ENCODE measurements around the gene KRI1.

Gene KRI1

GRCh38 chr19:10565567-10566407 is at the start of gene KRI1:
Gene KRI1, minus strand, starts transcription at chr19:10566010. Its CDS starts 11 bp downstream, at chr19:10565999.
- peak within 1 kb of the TSS; percentile 84 for H2AFZ ChIP-seq (ENCODE audit: low read length)
- TF ChIP-seq EZH2phosphoT487 (IDR thresholded peaks at IDR 0.05; ENCODE audit: low read length) (no peak), CTCF (IDR thresholded peaks at IDR 0.05; ENCODE audit: low read length) (no peak), EZH2 (optimal IDR thresholded peaks at IDR 0.05; ENCODE audit: low read depth, low read length) (no peak)
- peak within 1 kb of the TSS; percentile 95 for H3K4me3 ChIP-seq (ENCODE audit: low read length)
- peaks cover 28% of the 10 kb centered on the region for H3K79me2 ChIP-seq (ENCODE audit: low read length)
- peak within 1 kb of the TSS; percentile 67; the same call in 1 of the 2 replicates for H3K27ac ChIP-seq (ENCODE audit: low read length)
- peaks cover 20% of the 10 kb centered on the region for H3F3A ChIP-seq (ENCODE audit: insufficient read depth, low read length)
- 0 out of 2 replicates have a peak, but pooled peaks cover 5% of the 10 kb centered on the region for H4K20me1 ChIP-seq (ENCODE audit: insufficient read depth, low read length)
- H3K36me3 ChIP-seq (replicated peaks; ENCODE audit: insufficient read depth, low read length) = no peaks in the 10 kb centered on the region
- peak; percentile 98 for DNase-seq
- H3K9ac ChIP-seq (ENCODE audit: low read length) = peak within 1 kb of the TSS; percentile 92
- peak within 1 kb of the TSS; percentile 93 for H3K4me2 ChIP-seq (ENCODE audit: low read depth, low read length)
- no peaks in the 10 kb centered on the region for H3K9me2 ChIP-seq (replicated peaks; ENCODE audit: insufficient read depth, low read length)
- no peaks in the 10 kb centered on the region for H3K9me3 ChIP-seq (replicated peaks; ENCODE audit: insufficient read depth, low read length)
- H3K27me3 ChIP-seq (replicated peaks; ENCODE audit: insufficient read depth, low read length) = no peaks in the 10 kb centered on the region
- H3K4me1 ChIP-seq (ENCODE audit: low read length) = peaks cover 27% of the 10 kb centered on the region

GRCh38 chr19:10612499-10613119 is 46.8 kb upstream of the KRI1 start:
- TF ChIP-seq EZH2 (optimal IDR thresholded peaks at IDR 0.05; ENCODE audit: low read depth, low read length) = no peak
- TF ChIP-seq CTCF (IDR thresholded peaks at IDR 0.05; ENCODE audit: low read length) = no peak
- no peak for TF ChIP-seq EZH2phosphoT487 (IDR thresholded peaks at IDR 0.05; ENCODE audit: low read length)
- Histone ChIP-seq H3K79me2 (ENCODE audit: low read length) (no peaks in the 10 kb centered on the region), H3K27ac (ENCODE audit: low read length) (no peak overlapping the region)

GRCh38 chr19:10611907-10612306 is 46.1 kb upstream of the KRI1 start:
- Histone ChIP-seq H3K9me3 (replicated peaks; ENCODE audit: insufficient read depth, low read length) (no peaks in the 10 kb centered on the region), H3K9me2 (replicated peaks; ENCODE audit: insufficient read depth, low read length) (no peaks in the 10 kb centered on the region), H3K36me3 (replicated peaks; ENCODE audit: insufficient read depth, low read length) (no peaks in the 10 kb centered on the region), H4K20me1 (ENCODE audit: insufficient read depth, low read length) (no peaks in the 10 kb centered on the region), H3K4me3 (ENCODE audit: low read length) (no peak overlapping the region), H3K27me3 (replicated peaks; ENCODE audit: insufficient read depth, low read length) (no peaks in the 10 kb centered on the region), H3K79me2 (ENCODE audit: low read length) (no peaks in the 10 kb centered on the region), H3F3A (ENCODE audit: insufficient read depth, low read length) (no peaks in the 10 kb centered on the region), H3K4me2 (ENCODE audit: low read depth, low read length) (no peak overlapping the region), H3K27ac (ENCODE audit: low read length) (no peak overlapping the region), H3K4me1 (ENCODE audit: low read length) (no peaks in the 10 kb centered on the region), H3K9ac (ENCODE audit: low read length) (no peak overlapping the region), H2AFZ (ENCODE audit: low read length) (no peak overlapping the region)
- TF ChIP-seq EZH2 (optimal IDR thresholded peaks at IDR 0.05; ENCODE audit: low read depth, low read length) (no peak), CTCF (IDR thresholded peaks at IDR 0.05; ENCODE audit: low read length) (no peak), EZH2phosphoT487 (IDR thresholded peaks at IDR 0.05; ENCODE audit: low read length) (no peak)
- DNase-seq = no peak

More at GRCh38 chr19:10612499-10613119, 46.8 kb upstream of the KRI1 start:
- H3K27me3 ChIP-seq (replicated peaks; ENCODE audit: insufficient read depth, low read length) = no peaks in the 10 kb centered on the region
- no peak overlapping the region for H3K4me2 ChIP-seq (ENCODE audit: low read depth, low read length)
- no peak overlapping the region for H3K9ac ChIP-seq (ENCODE audit: low read length)
- no peaks in the 10 kb centered on the region for H3K4me1 ChIP-seq (ENCODE audit: low read length)
- no peaks in the 10 kb centered on the region for H4K20me1 ChIP-seq (ENCODE audit: insufficient read depth, low read length)
- H3K4me3 ChIP-seq (ENCODE audit: low read length) = no peak overlapping the region
- H3F3A ChIP-seq (ENCODE audit: insufficient read depth, low read length) = no peaks in the 10 kb centered on the region
- no peak for DNase-seq
- H2AFZ ChIP-seq (ENCODE audit: low read length) = no peak overlapping the region
- H3K9me3 ChIP-seq (replicated peaks; ENCODE audit: insufficient read depth, low read length) = no peaks in the 10 kb centered on the region
- no peaks in the 10 kb centered on the region for H3K36me3 ChIP-seq (replicated peaks; ENCODE audit: insufficient read depth, low read length)
- no peaks in the 10 kb centered on the region for H3K9me2 ChIP-seq (replicated peaks; ENCODE audit: insufficient read depth, low read length)

Measured in MM.1S (cell line).